HG03439 (cell line): ENCODE results near the gene DMRT2.

ENCODE experiments used
- ATAC-seq: cut with Tn5 transposase; IDR thresholded peaks from one replicate; pipeline ENCODE4 v1.9.1; 2021; ENCODE audit warnings: mild to moderate bottlenecking, moderate library complexity; ENCODE audit not compliant: unreplicated experiment

The DMRT2 gene

GRCh38 chr9:1050125-1050895, at the start of gene DMRT2:
DMRT2 (plus strand) TSS chr9:1050357; CDS start chr9:1051614, 1,257 bp downstream.
- no peak for ATAC-seq

DNA sequence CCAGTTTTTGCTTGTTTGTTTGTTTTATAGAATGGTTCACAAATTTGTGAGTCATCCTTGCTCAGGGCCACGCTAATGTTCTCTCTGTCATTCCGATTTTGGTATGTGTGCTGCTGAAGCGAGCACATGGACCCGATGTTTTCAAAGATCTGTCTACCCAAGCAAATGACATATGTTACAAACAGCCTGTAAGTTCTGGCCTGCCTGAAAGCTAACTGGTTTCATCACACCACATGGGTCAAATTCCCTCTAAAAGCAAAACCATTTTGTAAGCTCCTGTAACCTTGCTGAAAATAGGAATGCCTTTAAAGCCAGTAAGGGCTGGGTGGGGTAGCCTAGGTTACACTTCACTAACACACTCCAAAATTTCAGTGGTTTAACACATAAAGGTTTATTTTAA, 48.3 kb upstream of the DMRT2 start:
- ATAC-seq: no peak

DNA sequence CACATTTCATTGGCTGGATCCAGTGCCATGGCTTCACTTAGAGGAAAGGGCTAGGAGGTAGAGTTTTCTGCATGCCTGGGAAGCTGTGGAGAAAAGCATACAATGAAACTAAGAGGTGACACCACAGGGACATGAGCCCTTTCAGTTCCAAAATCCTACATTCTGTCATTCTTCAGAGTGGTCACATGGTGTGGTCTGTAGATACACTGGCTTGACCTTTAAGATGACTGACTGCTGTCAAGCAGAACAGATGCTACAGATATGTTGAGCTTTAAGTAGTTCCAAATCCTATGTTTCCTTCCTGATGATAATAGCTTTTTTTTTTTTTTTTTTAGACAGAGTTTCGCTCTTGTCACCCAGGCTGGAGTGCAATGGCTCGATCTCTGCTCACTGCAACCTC, 47.5 kb upstream of the DMRT2 start:
- no peak for ATAC-seq

- no peak for ATAC-seq
These were observed 45.0 kb upstream of the DMRT2 start for GRCh38 chr9:1005043-1005667.

GRCh38 chr9:1007312-1007711, 42.8 kb upstream of the DMRT2 start:
- ATAC-seq: no peak

- no peak for ATAC-seq
These were observed 41.9 kb upstream of the DMRT2 start for GRCh38 chr9:1008216-1008615.

DNA sequence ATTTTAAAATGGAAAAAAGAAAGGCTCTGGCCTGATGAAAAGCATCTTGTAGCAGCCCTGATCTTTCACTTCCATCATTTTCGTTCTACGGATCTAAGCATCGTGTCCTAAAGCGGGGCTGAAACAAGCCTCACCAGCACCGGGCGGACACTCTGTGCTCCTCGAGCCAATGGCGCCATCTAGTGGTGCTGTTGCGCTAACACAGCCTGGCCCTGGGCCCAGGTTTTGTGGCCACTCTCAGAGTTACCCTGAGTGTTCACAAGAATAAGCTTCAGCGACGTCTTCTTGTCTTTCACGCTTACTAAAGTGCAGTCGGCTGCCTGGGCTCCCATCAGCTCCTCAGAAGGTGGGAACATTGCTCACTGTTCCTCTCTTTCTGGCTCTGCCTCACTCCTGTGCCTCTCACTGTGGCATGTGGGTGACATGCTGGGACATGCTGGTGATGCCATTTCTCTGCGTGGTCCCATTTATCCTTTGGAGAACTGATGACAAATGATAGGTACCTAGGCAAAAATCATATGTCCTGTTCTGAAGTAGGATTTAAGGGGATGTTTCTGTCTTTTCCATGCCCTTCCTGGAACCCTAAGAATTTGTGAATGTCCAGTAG, 41.0 kb upstream of the DMRT2 start:
- peak; percentile 94 for ATAC-seq

GRCh38 chr9:1013021-1013420, 37.1 kb upstream of the DMRT2 start:
- no peak for ATAC-seq

- no peak for ATAC-seq
These were observed 35.9 kb upstream of the DMRT2 start for GRCh38 chr9:1014225-1014624.

GRCh38 chr9:1014640-1015039, 35.5 kb upstream of the DMRT2 start:
- ATAC-seq: no peak

- no peak for ATAC-seq
These were observed 32.0 kb upstream of the DMRT2 start for GRCh38 chr9:1018121-1018520.

DNA sequence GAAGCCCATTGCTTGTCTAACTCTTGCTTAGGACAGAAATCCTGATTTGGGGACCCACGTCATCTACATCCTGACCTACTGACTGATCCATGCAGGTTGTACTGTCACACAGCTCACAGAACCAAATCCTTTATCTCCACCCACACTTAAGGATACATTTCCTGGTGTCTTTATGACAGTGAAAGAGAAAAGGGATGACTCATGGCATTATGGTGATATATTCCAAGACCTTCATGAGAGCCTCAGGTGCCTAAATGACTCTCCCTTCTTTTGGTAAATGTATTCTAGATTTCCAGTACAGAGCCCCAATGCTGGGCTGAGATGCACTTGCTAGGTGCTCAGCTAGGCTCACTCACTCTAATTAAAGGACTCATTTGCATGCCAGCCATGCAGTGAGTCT, 26.0 kb upstream of the DMRT2 start:
- no peak for ATAC-seq

GRCh38 chr9:1025131-1025530, 25.0 kb upstream of the DMRT2 start:
- no peak for ATAC-seq

GRCh38 chr9:1026219-1026618, 23.9 kb upstream of the DMRT2 start:
- no peak for ATAC-seq

DNA sequence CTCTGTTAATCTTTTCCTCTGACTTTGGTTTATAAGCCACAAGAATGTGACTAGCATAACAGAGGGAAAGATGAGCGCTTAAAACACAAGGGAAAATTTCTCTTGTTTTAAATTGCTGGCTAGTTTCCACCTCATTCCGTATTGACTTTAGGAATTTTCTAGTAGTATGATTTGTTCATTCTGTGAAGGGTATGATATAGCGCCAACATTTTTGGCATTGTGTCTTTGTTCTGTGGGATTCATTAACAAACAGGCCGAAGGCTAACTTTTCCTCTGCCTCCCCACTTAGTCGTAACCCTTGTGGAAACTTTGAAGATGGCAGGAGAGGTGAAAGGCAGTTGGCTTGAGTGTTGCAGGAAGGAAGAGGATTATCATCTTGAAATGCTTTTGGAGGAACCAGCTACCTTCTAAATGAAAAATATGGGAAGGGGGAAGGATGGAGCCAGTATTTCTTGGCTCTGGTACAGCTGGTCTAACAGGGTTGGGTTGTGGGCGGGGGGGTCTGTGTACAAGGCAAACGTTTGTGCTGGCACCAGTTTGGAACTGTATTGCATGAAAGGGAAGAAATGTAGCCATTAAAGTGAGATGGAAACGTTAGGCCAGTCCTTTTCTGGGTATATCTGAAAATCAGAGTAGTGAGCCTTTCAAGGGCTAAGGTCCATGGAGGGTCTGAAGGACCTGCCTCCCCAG, 21.5 kb upstream of the DMRT2 start:
- ATAC-seq: no peak

GRCh38 chr9:1031951-1032601, 18.1 kb upstream of the DMRT2 start:
- no peak for ATAC-seq

DNA sequence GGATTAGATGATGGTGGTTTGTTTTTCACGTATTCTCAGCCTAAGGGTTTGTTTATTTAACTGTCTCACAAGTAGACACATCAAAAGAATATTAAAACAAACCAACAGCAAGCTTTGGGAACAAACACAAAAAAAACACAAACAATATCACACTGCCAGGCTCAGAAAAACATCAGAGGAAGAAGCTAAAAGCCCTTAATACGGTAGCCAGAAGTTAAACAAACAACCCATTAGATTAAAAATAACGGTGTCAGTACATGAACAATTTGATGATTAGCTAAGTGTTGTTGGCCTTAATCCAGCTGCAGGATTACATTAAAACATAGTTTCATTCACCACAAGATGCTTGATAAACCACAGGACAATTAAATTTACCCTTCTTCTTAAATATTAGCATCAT, 15.9 kb upstream of the DMRT2 start:
- no peak for ATAC-seq

GRCh38 chr9:1039589-1039988, 10.6 kb upstream of the DMRT2 start:
- ATAC-seq: no peak

DNA sequence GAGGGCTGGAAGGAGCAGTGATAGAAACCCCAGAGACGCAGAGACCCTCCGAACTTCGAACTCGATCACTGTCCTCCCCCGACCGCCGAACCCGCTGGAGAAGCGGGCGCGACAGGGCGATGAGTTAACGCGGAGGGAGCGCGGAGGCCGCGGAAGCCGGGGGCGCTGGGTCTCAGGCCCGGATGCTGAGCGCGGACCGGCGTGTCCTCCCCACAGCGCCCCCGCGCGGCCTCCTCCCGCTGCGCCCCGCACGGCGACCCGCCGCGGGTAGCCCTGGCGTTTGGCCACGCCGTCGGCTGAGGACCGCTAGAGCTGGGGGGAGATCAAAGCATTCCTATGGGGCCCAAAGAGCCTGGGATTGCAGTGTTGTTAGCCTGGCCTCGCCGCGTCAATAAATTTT, 7.7 kb upstream of the DMRT2 start:
- no peak for ATAC-seq

DNA sequence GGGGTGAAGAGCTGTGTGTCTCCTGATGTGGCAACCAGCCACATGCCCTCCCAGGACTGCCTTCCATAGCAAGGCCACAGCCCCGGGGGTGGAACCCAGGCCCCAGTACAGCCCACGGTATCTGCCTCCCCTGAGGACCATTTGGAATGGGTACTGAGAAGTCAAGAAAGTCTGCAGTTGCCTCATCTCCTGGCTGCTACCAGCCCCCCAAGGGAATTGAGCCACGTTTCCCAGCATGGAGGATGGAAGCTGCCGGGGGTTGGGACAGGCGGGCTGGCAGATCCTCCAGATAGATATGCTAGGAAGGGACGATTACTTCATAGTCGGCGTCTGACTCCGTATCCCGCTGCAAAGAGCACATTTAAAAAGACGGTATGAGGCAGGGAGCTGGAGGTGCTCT, 5.5 kb upstream of the DMRT2 start:
- ATAC-seq: no peak
